GM11168 (cell line): ENCODE results near the gene DUSP9.
"Not testable (repeated sequence)": the region's sequence is repeated elsewhere in the genome, so short reads cannot be mapped to it uniquely, and the experiment has no call there.

Source experiments
- in situ Hi-C: fragments of 300-500 bp; cut with MboI; formaldehyde crosslinking; loops from one replicate; pipeline ENCODE4 v1.12.0; 2022; ENCODE audit warnings: low sequenced_read_pairs; ENCODE audit not compliant: unreplicated experiment

DUSP9 gene

GRCh38 chrX:153688911-153689590 lies 42.0 kb downstream of the DUSP9 start:
- in situ Hi-C loops: no loop called here

GRCh38 chrX:153689654-153690465 lies 42.9 kb downstream of the DUSP9 start:
- in situ Hi-C loops: no loop called here

- in situ Hi-C loops: no loop called here
Measured at GRCh38 chrX:153690466-153690865, 43.5 kb downstream of the DUSP9 start.

GRCh38 chrX:153691032-153691827 lies 44.2 kb downstream of the DUSP9 start:
- in situ Hi-C loops: not testable (repeated sequence)

- in situ Hi-C loops: no loop called here
Measured at GRCh38 chrX:153692003-153692402, 45.0 kb downstream of the DUSP9 start.

GRCh38 chrX:153692611-153693156 lies 45.7 kb downstream of the DUSP9 start:
- in situ Hi-C loops: no loop called here

- in situ Hi-C loops: no loop called here
Measured at GRCh38 chrX:153693216-153694086, 46.4 kb downstream of the DUSP9 start.

GRCh38 chrX:153694256-153694655 lies 47.3 kb downstream of the DUSP9 start:
- in situ Hi-C loops: not testable (repeated sequence)

GRCh38 chrX:153694687-153695270 lies 47.8 kb downstream of the DUSP9 start:
- in situ Hi-C loops: no loop called here

- in situ Hi-C loops: no loop called here
Measured at GRCh38 chrX:153696100-153696499, 49.1 kb downstream of the DUSP9 start.

GRCh38 chrX:153696538-153696937 lies 49.5 kb downstream of the DUSP9 start:
- in situ Hi-C loops: not testable (repeated sequence)

GRCh38 chrX:153696986-153697722 lies 50.2 kb downstream of the DUSP9 start:
- in situ Hi-C loops: not testable (repeated sequence)

- in situ Hi-C loops: no loop called here
Measured at GRCh38 chrX:153697924-153698865, 51.2 kb downstream of the DUSP9 start.

GRCh38 chrX:153699210-153699783 lies 52.3 kb downstream of the DUSP9 start:
- in situ Hi-C loops: not testable (repeated sequence)

GRCh38 chrX:153699784-153700371 lies 52.9 kb downstream of the DUSP9 start:
- in situ Hi-C loops: not testable (repeated sequence)

- in situ Hi-C loops: no loop called here
Measured at GRCh38 chrX:153700376-153700945, 53.5 kb downstream of the DUSP9 start.
